ENCODE data around the gene CDHR3.

DNA sequence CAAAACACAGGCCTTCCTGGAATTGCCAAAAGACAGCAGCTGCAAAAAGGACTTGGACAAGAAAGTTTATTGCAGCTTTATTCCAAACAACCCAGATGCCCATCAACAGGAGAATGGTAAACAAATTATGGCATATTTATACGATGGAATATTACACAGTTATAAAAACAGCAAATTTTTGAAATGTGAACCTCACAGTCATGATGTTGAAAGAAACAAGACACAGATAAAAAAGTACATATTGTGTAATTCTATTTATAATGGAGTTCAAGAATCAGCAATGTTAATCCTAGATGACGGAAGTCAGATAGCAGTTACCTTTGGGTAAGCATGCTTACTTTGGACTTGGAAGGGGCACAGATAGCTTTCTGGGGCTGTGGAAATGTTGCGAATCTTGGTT, 104.6 kb downstream of the CDHR3 start:
- TF ChIP-seq, protein P1, sequence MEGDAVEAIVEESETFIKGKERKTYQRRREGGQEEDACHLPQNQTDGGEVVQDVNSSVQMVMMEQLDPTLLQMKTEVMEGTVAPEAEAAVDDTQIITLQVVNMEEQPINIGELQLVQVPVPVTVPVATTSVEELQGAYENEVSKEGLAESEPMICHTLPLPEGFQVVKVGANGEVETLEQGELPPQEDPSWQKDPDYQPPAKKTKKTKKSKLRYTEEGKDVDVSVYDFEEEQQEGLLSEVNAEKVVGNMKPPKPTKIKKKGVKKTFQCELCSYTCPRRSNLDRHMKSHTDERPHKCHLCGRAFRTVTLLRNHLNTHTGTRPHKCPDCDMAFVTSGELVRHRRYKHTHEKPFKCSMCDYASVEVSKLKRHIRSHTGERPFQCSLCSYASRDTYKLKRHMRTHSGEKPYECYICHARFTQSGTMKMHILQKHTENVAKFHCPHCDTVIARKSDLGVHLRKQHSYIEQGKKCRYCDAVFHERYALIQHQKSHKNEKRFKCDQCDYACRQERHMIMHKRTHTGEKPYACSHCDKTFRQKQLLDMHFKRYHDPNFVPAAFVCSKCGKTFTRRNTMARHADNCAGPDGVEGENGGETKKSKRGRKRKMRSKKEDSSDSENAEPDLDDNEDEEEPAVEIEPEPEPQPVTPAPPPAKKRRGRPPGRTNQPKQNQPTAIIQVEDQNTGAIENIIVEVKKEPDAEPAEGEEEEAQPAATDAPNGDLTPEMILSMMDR (conservative IDR thresholded peaks at IDR 0.05 in 1 of 2, IDR thresholded peaks at IDR 0.05 in 1 of 2; ENCODE audit: low read depth in 1 of 2, low read length in 2 of 2) = no peak
- no peak for TF ChIP-seq EZH2 (IDR thresholded peaks at IDR 0.05; ENCODE audit: low read length, missing control alignments)

Measured in fibroblast of lung (primary cell).